Measurements from ENCODE around the gene NAALADL2.

DNA sequence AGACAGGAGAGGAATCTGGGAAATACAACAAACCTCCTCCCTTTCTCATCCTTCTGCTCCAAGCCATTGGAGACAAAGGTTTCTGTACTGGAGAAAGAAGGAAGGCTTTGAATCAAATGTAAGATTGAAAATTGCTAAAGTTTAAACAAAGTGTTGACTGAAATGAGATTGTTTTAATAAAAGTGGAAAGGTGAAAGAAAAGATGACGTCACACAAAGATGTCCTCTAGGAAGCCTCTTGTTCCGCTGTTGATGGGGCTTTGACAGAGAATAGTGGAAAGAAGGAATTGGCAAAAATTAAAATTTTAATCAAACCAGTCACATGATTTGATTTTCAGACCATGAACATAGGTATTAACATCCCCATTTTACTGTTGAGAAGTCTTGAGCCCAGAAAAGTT is 967.6 kb downstream of the NAALADL2 start:
- TF ChIP-seq, protein P1, sequence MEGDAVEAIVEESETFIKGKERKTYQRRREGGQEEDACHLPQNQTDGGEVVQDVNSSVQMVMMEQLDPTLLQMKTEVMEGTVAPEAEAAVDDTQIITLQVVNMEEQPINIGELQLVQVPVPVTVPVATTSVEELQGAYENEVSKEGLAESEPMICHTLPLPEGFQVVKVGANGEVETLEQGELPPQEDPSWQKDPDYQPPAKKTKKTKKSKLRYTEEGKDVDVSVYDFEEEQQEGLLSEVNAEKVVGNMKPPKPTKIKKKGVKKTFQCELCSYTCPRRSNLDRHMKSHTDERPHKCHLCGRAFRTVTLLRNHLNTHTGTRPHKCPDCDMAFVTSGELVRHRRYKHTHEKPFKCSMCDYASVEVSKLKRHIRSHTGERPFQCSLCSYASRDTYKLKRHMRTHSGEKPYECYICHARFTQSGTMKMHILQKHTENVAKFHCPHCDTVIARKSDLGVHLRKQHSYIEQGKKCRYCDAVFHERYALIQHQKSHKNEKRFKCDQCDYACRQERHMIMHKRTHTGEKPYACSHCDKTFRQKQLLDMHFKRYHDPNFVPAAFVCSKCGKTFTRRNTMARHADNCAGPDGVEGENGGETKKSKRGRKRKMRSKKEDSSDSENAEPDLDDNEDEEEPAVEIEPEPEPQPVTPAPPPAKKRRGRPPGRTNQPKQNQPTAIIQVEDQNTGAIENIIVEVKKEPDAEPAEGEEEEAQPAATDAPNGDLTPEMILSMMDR (IDR thresholded peaks at IDR 0.05) = no peak
- TF ChIP-seq POLR2A (IDR thresholded peaks at IDR 0.05) = no peak
- TF ChIP-seq EP300 (IDR thresholded peaks at IDR 0.05) = no peak
